IMR-90 (cell line): ENCODE data around the gene MYO1D. TPM values are rescaled to one million over a fixed set of nuclear protein-coding genes. Genes with fewer than 3 reads are reported as not detected.

ENCODE experiments used
- ATAC-seq: fragments of 200-7000 bp; cut with Tn5 transposase; 2 replicates; pipeline ENCODE4 v1.9.1; 2020; ENCODE audit warnings: low read depth, mild to moderate bottlenecking, moderate library complexity
- BruUV-seq: library from RNA; stranded (reverse); fragments of 400-500 nt; replicated peaks from 2 replicates; lab custom pipeline; 2021; lab: Mats Ljungman, UMichigan
- CTCF ChIA-PET: fragments of 300-600 bp; formaldehyde crosslinking; extraction: SDS; loops from one replicate; lab custom pipeline; 2021; ENCODE audit warnings: antibody characterized with exemption; lab: Yijun Ruan, JAX
- POLR2A ChIA-PET: fragments of 300-600 bp; sonication (Branson Sonifier 250); formaldehyde crosslinking; loops from one replicate; lab custom pipeline; 2022; ENCODE audit warnings: antibody characterized with exemption; ENCODE audit not compliant: unreplicated experiment; lab: Charles Lee
- DNase-seq: peaks from one replicate; pipeline ENCODE4 v3.0.0; 2013
- H2AFZ ChIP-seq: replicated peaks from 2 replicates; pipeline ENCODE3; 2013; ENCODE audit warnings: low read length, mild to moderate bottlenecking; ENCODE audit not compliant: poor library complexity
- H2AK5ac ChIP-seq: 2 replicates; pipeline ENCODE4 v1.6.1; 2013; ENCODE audit warnings: low read depth, low read length, inconsistent platforms
- H2AK9ac ChIP-seq: replicated peaks from 2 replicates; pipeline ENCODE3; 2013; ENCODE audit warnings: mild to moderate bottlenecking, low read depth, low read length, moderate library complexity; ENCODE audit not compliant: poor library complexity
- H2BK120ac ChIP-seq: 2 replicates; pipeline ENCODE4 v1.6.1; 2013; ENCODE audit warnings: low read depth, low read length, inconsistent platforms
- H2BK15ac ChIP-seq: 3 replicates; pipeline ENCODE4 v1.6.1; 2013; ENCODE audit warnings: low read depth, low read length, inconsistent platforms
- H2BK20ac ChIP-seq: 2 replicates; pipeline ENCODE4 v1.6.1; 2013; ENCODE audit warnings: low read depth, mild to moderate bottlenecking, inconsistent platforms, low read length, moderate library complexity
- H2BK5ac ChIP-seq: 2 replicates; pipeline ENCODE4 v1.6.1; 2013; ENCODE audit warnings: mild to moderate bottlenecking, low read depth, low read length, inconsistent platforms; ENCODE audit not compliant: poor library complexity, severe bottlenecking
- H3K14ac ChIP-seq: replicated peaks from 2 replicates; pipeline ENCODE4 v1.6.1; 2013; ENCODE audit warnings: low read depth, low read length, inconsistent platforms
- H3K18ac ChIP-seq: 2 replicates; pipeline ENCODE4 v1.6.1; 2013; ENCODE audit warnings: low read depth, low read length, control low read depth
- H3K23ac ChIP-seq: 2 replicates; pipeline ENCODE4 v1.6.1; 2013; ENCODE audit warnings: low read depth, low read length, inconsistent platforms
- H3K27ac ChIP-seq: 2 replicates; pipeline ENCODE4 v1.5.1; 2013; ENCODE audit warnings: mild to moderate bottlenecking, control low read depth, low read length; ENCODE audit not compliant: insufficient read depth
- H3K27me3 ChIP-seq: 2 replicates; pipeline ENCODE4 v1.6.1; 2013; ENCODE audit warnings: low read length; ENCODE audit not compliant: control insufficient read depth, insufficient read depth
- H3K36me3 ChIP-seq: 2 replicates; pipeline ENCODE4 v1.6.1; 2013; ENCODE audit warnings: low read length, mixed read lengths; ENCODE audit not compliant: control insufficient read depth, insufficient read depth
- H3K4ac ChIP-seq: 2 replicates; pipeline ENCODE4 v1.6.1; 2013; ENCODE audit warnings: low read depth, low read length, inconsistent platforms
- H3K4me1 ChIP-seq: 2 replicates; pipeline ENCODE4 v1.6.1; 2013; ENCODE audit warnings: low read length, mixed read lengths; ENCODE audit not compliant: control insufficient read depth, insufficient read depth
- H3K4me2 ChIP-seq: 2 replicates; pipeline ENCODE4 v1.6.1; 2013; ENCODE audit warnings: low read depth, mild to moderate bottlenecking, control low read depth, low read length, moderate library complexity
- H3K4me3 ChIP-seq: 2 replicates; pipeline ENCODE4 v1.5.1; 2013; ENCODE audit warnings: low read depth, mild to moderate bottlenecking, control low read depth, low read length, moderate library complexity; ENCODE audit not compliant: insufficient read depth
- H3K56ac ChIP-seq: 2 replicates; pipeline ENCODE4 v1.6.1; 2013; ENCODE audit warnings: low read length, inconsistent platforms; ENCODE audit not compliant: insufficient read depth; ENCODE audit errors: extremely low read depth
- H3K79me1 ChIP-seq, 2 experiments: 2 replicates each; pipeline ENCODE4 v1.6.1; 2013; ENCODE audit warnings: low read length in 2 of 2, inconsistent platforms in 1 of 2, low read depth in 1 of 2
- H3K9ac ChIP-seq: 2 replicates; pipeline ENCODE4 v1.6.1; 2013; ENCODE audit warnings: low read depth, low read length, control low read depth
- H3K9me1 ChIP-seq: 2 replicates; pipeline ENCODE4 v1.6.1; 2013; ENCODE audit warnings: low read length, inconsistent platforms; ENCODE audit not compliant: insufficient read depth
- H3K9me3 ChIP-seq: 2 replicates; pipeline ENCODE4 v1.6.1; 2013; ENCODE audit warnings: low read length; ENCODE audit not compliant: control insufficient read depth, insufficient read depth
- H4K20me1 ChIP-seq: 2 replicates; pipeline ENCODE4 v1.6.1; 2013; ENCODE audit warnings: low read length, inconsistent platforms; ENCODE audit not compliant: insufficient read depth
- H4K5ac ChIP-seq: 2 replicates; pipeline ENCODE4 v1.6.1; 2013; ENCODE audit warnings: mild to moderate bottlenecking, low read depth, low read length, control low read depth
- H4K8ac ChIP-seq, 2 experiments: 2 replicates each; pipeline ENCODE4 v1.6.1; 2013; ENCODE audit warnings: low read depth in 2 of 2, low read length in 2 of 2, control low read depth in 1 of 2, inconsistent platforms in 1 of 2
- H4K91ac ChIP-seq: 2 replicates; pipeline ENCODE4 v1.6.1; 2013; ENCODE audit warnings: low read depth, low read length, inconsistent platforms; ENCODE audit not compliant: insufficient read depth
- CEBPB ChIP-seq: IDR thresholded peaks from 2 replicates; pipeline ENCODE4 v1.6.1; 2012; ENCODE audit warnings: low read depth, low read length, improper control_type of control experiment
- RCOR1 ChIP-seq: IDR thresholded peaks from 2 replicates; pipeline ENCODE4 v1.6.1; 2012; ENCODE audit warnings: mild to moderate bottlenecking, low read length, improper control_type of control experiment; ENCODE audit not compliant: insufficient replicate concordance
- WGBS, 2 experiments: methylation state at CpG; one replicate each; pipeline versions ENCODE4 v1.1.5 to v1.1.7; 2013; ENCODE audit warnings: missing lambda C conversion rate in 2 of 2; ENCODE audit not compliant: insufficient read length in 1 of 2; ENCODE audit errors: extremely low coverage in 2 of 2; 5-methylcytosine and 5-hydroxymethylcytosine counted together
- dilution Hi-C: fragments of 300-500 bp; cut with HindIII; formaldehyde crosslinking; loops from one replicate; pipeline ENCODE4 v1.14.3; 2018; ENCODE audit warnings: low sequenced_read_pairs; ENCODE audit not compliant: unreplicated experiment
- in situ Hi-C: fragments of 300-500 bp; cut with MboI; formaldehyde crosslinking; loops from 3 replicates; pipeline ENCODE4 v1.14.3; 2019; ENCODE audit warnings: low sequenced_read_pairs, inconsistent platforms, mixed read lengths
- intact Hi-C: fragments of 100-400 bp; cut with micrococcal nuclease; formaldehyde crosslinking; loops from 2 replicates; pipeline ENCODE4 v1.10.0; 2022
- polyA plus RNA-seq, 3 experiments: library from polyadenylated mRNA; depleted of rRNA; stranded (reverse); fragments of >200 nt; gene quantifications; 2 replicates each; pipeline ENCODE4 v1.2.3, GENCODE V29; 2012; ENCODE audit warnings: low replicate concordance in 1 of 3
- total RNA-seq: library from RNA; depleted of rRNA; stranded (reverse); fragments of >200 nt; gene quantifications from 2 replicates; pipeline ENCODE4 v1.2.3, GENCODE V29; 2012

Gene MYO1D
- total and polyA plus RNA-seq, 2 of the 4 experiments (the other 2 are of a cell fraction): 0.63 to 0.90 TPM

- POLR2A ChIA-PET: no interaction called here
- dilution Hi-C loops: no loop called here
Observed at GRCh38 chr17:32773856-32774694, 102.8 kb downstream of the MYO1D start.

More at GRCh38 chr17:32773856-32774694, 102.8 kb downstream of the MYO1D start:
- TF ChIP-seq RCOR1 (no peak), CEBPB (no peak)
- Histone ChIP-seq H3K56ac (no peak overlapping the region), H3K27ac (no peak overlapping the region), H3K9me1 (no peaks in the 10 kb centered on the region), H3K9me3 (no peaks in the 10 kb centered on the region), H2BK20ac (no peak overlapping the region), H2BK15ac (no peak overlapping the region), H4K91ac (no peak overlapping the region), H3K18ac (no peak overlapping the region), H3K79me1 (no peaks in the 10 kb centered on the region), H3K9ac (no peak overlapping the region), H3K4me1 (no peaks in the 10 kb centered on the region), H3K14ac (no peak overlapping the region), H4K8ac (no peak overlapping the region), H3K23ac (no peak overlapping the region), H3K27me3 (no peaks in the 10 kb centered on the region), H2AK9ac (no peak overlapping the region), H3K4me3 (no peak overlapping the region), H4K20me1 (no peaks in the 10 kb centered on the region), H3K36me3 (no peaks in the 10 kb centered on the region), H2BK5ac (no peak overlapping the region), H3K4me2 (no peak overlapping the region), H4K5ac (no peak overlapping the region), H2AFZ (no peak overlapping the region), H3K4ac (no peak overlapping the region), H2AK5ac (no peak overlapping the region), H2BK120ac (no peak overlapping the region)
- BruUV-seq: no TSS peak
- CTCF ChIA-PET: no interaction called here
- intact Hi-C loops (no loop called here), in situ Hi-C loops (loop anchor here (25.0 kb wide), 2 partner anchors 112 to 287 kb away; partner anchors contain the start of gene CDK5R1)
- 47% methylated on average over 4 of the region's 6 CpGs; no CpG with 5 or more reads in 1 of the 2 experiments for WGBS, 2 experiments
- DNase-seq (no peak), ATAC-seq (no peak)
